ENCODE measurements around the gene TTC3.

- no peak for TF ChIP-seq EZH2 (IDR thresholded peaks at IDR 0.05)
- no peak for TF ChIP-seq FOXP2 (optimal IDR thresholded peaks at IDR 0.05; ENCODE audit: control extremely low read depth, extremely low read length, insufficient read depth)
Observed at GRCh38 chr21:37159053-37159776, 86.2 kb downstream of the TTC3 start.
